Spleen (tissue), 7 donors: ENCODE measurements around the gene USP35.

Experiments
- CTCF ChIP-seq, 11 experiments: fragments of 200-600 bp in 7 of 11; fragments of 450-650 bp in 4 of 11; sonication (generic) in 4 of 11; IDR thresholded peaks in 8 of 11; conservative IDR thresholded peaks in 3 of 11; 1 replicate in 7 of 11; 2 replicates in 4 of 11; pipeline versions ENCODE4 v1.4.0 to v1.8.0; 2016 to 2021; ENCODE audit warnings: antibody characterized with exemption in 11 of 11, inconsistent platforms in 4 of 11, mild to moderate bottlenecking in 1 of 11
- POLR2A ChIP-seq, 3 donors: fragments of 450-650 bp; IDR thresholded peaks; one replicate each; pipeline ENCODE4 v1.5.1; 2017; ENCODE audit warnings: antibody characterized with exemption in 3 of 3, mild to moderate bottlenecking in 1 of 3
- POLR2AphosphoS5 ChIP-seq, 3 donors: sonication (generic); formaldehyde crosslinking; IDR thresholded peaks; one replicate each; pipeline ENCODE4 v1.5.1; 2017; ENCODE audit warnings: antibody characterized with exemption in 3 of 3
- donor health status: DM: no; HTN: no; CAD: no; lungs with moderate emphysema.
- donor health status: DM: no; HTN: no; CAD: no.
- donor health status: DM: no; HTN: no; CAD: no.

- peak in 10 of 11 experiments; percentile 24 to 71 (median 58) for TF ChIP-seq CTCF (IDR thresholded peaks at IDR 0.05 in 8 of 11, conservative IDR thresholded peaks at IDR 0.05 in 3 of 11)
- TF ChIP-seq POLR2A (IDR thresholded peaks at IDR 0.05): no peak
- no peak for TF ChIP-seq POLR2AphosphoS5 (IDR thresholded peaks at IDR 0.05)
Measured at GRCh38 chr11:78228467-78228866, 39.7 kb downstream of the USP35 start.
